Cardiac muscle cell (in vitro differentiated cells and primary cell): ENCODE results near the gene C13orf46. TPM values are rescaled to one million over a fixed set of nuclear protein-coding genes. Genes with fewer than 3 reads are reported as not detected.

ENCODE experiments used
- DNase-seq, 2 donors: peaks; one replicate each; pipeline versions ENCODE4 v3.0.0 to v3.0.0-alpha.2; 2010 to 2017; ENCODE audit warnings: low read depth in 1 of 2, low spot score in 1 of 2
- H3K27ac ChIP-seq: fragments of 200-600 bp; sonication (generic); 2 replicates; pipeline ENCODE4 v1.5.1; 2016
- H3K27me3 ChIP-seq: fragments of 200-600 bp; sonication (generic); 2 replicates; pipeline ENCODE4 v1.6.0; 2016; ENCODE audit warnings: control low read depth
- H3K36me3 ChIP-seq: fragments of 200-600 bp; sonication (generic); 2 replicates; pipeline ENCODE4 v1.5.1; 2016; ENCODE audit warnings: control low read depth
- H3K4me1 ChIP-seq: fragments of 200-600 bp; sonication (generic); 2 replicates; pipeline ENCODE4 v1.8.1; 2017; ENCODE audit warnings: low read depth, mild to moderate bottlenecking, mixed run types
- H3K4me3 ChIP-seq: fragments of 200-600 bp; sonication (generic); 2 replicates; pipeline ENCODE4 v1.5.1; 2016; ENCODE audit warnings: mild to moderate bottlenecking
- H3K9me3 ChIP-seq: fragments of 200-600 bp; sonication (generic); 2 replicates; pipeline ENCODE4 v1.5.1; 2017; ENCODE audit warnings: low read depth, mild to moderate bottlenecking, control low read depth
- polyA plus RNA-seq: library from polyadenylated mRNA; unstranded; fragments of >200 nt; fragmentation: Nextera tagmentation; extraction: Ambion mirVana; gene quantifications from 2 replicates; pipeline ENCODE4 v1.2.1, GENCODE V29; 2016
- total RNA-seq: library from RNA; depleted of rRNA; stranded (reverse); fragments of >200 nt; gene quantifications from 2 replicates; pipeline ENCODE4 v1.2.3, GENCODE V29; 2016
- TF ChIP-seq, protein P1 (sequence below): IDR thresholded peaks from 2 replicates; pipeline ENCODE4 v1.5.1; 2012; ENCODE audit warnings: low read depth, mild to moderate bottlenecking, low read length

Gene C13orf46
- total and polyA plus RNA-seq, 2 experiments from 2014 or later = 0.35 TPM; not detected in 1

DNA sequence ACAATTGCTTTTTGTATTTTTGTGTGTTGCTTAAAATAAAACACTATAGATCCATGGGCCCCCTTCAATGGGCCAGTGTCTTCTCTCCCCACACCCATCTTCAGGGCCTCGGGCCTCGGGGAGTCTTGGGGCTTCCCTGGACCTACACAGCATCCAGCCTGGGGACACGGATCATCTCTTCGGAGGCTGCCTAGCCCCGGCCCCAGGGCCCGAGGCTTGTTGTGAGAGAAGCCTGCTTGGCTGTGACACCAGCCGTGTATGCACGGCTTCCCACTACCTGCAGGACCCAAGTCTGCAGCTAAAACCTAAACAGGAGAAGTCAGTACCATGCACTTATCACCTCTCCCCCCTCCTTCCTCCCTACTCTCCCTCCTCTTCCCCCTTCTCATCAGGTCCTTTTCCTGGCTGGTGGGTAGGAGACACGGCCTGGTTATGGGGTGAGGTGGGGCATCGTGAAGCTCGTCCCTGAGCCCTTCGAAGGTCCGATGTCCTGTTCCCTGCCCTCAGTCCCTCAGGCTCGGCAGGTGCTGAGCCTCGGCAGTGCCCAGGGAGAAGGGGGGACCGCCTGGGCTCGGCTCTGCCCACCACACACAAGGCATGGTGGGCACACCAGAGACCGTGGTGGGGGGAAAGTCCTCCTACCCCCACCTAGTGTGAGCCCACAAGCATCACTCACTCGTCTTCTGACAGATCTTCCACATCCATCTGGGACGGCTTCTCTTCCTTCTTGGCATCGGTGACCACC, 9.5 kb downstream of the C13orf46 start:
- Histone ChIP-seq H3K4me1 (no peaks in the 10 kb centered on the region), H3K4me3 (no peak overlapping the region), H3K9me3 (no peaks in the 10 kb centered on the region), H3K36me3 (no peaks in the 10 kb centered on the region), H3K27me3 (no peaks in the 10 kb centered on the region), H3K27ac (no peak overlapping the region)
- TF ChIP-seq, protein P1, sequence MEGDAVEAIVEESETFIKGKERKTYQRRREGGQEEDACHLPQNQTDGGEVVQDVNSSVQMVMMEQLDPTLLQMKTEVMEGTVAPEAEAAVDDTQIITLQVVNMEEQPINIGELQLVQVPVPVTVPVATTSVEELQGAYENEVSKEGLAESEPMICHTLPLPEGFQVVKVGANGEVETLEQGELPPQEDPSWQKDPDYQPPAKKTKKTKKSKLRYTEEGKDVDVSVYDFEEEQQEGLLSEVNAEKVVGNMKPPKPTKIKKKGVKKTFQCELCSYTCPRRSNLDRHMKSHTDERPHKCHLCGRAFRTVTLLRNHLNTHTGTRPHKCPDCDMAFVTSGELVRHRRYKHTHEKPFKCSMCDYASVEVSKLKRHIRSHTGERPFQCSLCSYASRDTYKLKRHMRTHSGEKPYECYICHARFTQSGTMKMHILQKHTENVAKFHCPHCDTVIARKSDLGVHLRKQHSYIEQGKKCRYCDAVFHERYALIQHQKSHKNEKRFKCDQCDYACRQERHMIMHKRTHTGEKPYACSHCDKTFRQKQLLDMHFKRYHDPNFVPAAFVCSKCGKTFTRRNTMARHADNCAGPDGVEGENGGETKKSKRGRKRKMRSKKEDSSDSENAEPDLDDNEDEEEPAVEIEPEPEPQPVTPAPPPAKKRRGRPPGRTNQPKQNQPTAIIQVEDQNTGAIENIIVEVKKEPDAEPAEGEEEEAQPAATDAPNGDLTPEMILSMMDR = no peak
- no peak for DNase-seq

DNA sequence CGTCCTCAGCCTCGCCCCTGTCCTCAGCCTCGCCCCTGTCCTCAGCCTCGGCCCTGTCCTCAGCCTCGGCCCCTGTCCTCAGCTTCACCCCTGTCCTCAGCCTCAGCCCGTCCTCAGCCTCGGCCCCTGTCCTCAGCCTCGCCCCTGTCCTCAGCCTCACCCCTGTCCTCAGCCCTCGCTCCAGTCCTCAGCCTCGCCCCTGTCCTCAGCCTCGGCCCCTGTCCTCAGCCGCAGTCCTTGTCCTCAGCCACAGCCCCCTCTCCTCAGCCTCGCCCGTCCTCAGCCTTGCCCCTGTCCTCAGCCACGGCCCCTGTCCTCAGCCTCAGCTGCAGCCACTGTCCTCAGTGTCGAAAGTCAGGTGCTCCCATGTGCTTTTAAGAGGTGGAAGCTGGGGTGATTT, 10.5 kb downstream of the C13orf46 start:
- Histone ChIP-seq H3K4me3 (no peak overlapping the region), H3K36me3 (no peaks in the 10 kb centered on the region), H3K4me1 (no peaks in the 10 kb centered on the region), H3K9me3 (no peaks in the 10 kb centered on the region), H3K27ac (no peak overlapping the region), H3K27me3 (no peaks in the 10 kb centered on the region)
- TF ChIP-seq, protein P1 = no peak
- no peak for DNase-seq

DNA sequence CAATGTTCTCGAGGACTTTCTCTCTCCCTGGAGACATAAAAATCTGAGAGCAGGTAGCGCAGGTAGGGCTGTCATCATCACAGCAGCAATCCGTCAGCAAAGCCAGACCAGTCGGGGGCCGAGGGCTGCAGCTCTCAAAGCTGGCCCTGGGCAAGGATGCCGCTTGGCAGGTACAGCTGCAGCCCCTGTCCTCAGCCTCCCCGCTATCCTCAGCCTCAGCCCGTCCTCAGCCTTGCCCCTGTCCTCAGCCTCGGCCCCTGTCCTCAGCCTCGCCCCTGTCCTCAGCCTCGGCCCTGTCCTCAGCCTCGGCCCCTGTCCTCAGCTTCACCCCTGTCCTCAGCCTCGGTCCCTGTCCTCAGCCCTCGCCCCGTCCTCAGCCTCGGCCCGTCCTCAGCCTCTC, 10.9 kb downstream of the C13orf46 start:
- Histone ChIP-seq H3K4me3 (no peak overlapping the region), H3K27ac (no peak overlapping the region), H3K9me3 (no peaks in the 10 kb centered on the region), H3K4me1 (no peaks in the 10 kb centered on the region), H3K36me3 (no peaks in the 10 kb centered on the region), H3K27me3 (no peaks in the 10 kb centered on the region)
- TF ChIP-seq, protein P1 = no peak
- DNase-seq = no peak

DNA sequence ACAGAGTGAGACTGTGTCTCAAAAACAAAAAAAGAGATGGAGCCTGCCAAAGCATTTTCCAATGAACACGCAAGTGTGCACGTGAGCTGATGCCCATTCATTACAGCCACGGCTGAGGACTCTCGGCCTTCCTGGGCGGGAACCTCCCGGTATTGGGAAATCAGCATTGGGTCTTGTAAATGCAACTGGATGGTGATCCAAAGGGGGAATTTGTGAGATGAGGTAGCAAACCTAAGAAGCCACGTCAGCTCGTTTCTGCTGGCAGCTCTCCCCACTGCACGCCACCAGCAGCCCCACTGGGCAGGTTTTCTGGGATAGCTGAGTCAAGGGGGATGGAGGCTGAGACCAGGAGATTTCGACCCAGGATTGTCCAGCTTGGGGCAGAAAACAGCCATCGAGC, 11.5 kb downstream of the C13orf46 start:
- Histone ChIP-seq H3K4me1 (no peaks in the 10 kb centered on the region), H3K9me3 (no peaks in the 10 kb centered on the region), H3K27ac (no peak overlapping the region), H3K27me3 (no peaks in the 10 kb centered on the region), H3K36me3 (no peaks in the 10 kb centered on the region), H3K4me3 (no peak overlapping the region)
- TF ChIP-seq, protein P1 = no peak
- no peak for DNase-seq

DNA sequence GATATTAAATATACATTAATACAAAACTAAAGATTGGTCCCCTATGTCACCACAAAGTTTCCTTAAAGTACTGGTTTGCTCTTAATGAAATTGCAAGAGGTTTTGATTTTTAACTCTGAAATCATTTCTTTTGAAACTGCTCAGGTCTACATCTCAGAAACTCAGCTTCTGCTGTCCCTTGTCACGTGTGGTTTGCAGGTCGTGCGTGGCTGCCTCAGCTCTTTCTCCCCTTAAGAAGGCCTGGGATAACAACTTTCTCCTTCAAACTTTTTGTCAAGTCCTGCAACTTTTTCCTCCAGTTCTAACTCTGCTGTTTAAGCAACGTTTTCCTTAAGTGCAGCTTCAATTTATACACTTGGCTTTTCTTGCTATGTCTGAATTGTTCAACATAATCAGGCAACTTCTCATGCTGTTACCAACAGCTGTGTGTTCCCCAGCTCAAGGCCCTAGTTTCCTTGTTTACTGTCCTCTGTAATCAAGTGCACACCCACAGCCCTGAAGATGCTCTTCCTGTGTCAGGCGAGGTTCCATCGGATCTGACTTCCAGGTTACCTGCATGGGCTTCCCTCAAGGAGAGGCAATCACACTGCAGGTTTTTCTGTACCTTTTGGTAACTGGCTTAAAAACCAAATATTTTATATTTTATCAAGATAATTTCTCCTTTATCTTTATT, 13.5 kb downstream of the C13orf46 start:
- Histone ChIP-seq H3K4me1 (no peaks in the 10 kb centered on the region), H3K4me3 (no peak overlapping the region), H3K27ac (no peak overlapping the region), H3K36me3 (no peaks in the 10 kb centered on the region), H3K27me3 (no peaks in the 10 kb centered on the region), H3K9me3 (no peaks in the 10 kb centered on the region)
- DNase-seq = no peak
- TF ChIP-seq, protein P1 = no peak
